ENCODE measurements around the gene NPFFR1.

The NPFFR1 gene

DNA sequence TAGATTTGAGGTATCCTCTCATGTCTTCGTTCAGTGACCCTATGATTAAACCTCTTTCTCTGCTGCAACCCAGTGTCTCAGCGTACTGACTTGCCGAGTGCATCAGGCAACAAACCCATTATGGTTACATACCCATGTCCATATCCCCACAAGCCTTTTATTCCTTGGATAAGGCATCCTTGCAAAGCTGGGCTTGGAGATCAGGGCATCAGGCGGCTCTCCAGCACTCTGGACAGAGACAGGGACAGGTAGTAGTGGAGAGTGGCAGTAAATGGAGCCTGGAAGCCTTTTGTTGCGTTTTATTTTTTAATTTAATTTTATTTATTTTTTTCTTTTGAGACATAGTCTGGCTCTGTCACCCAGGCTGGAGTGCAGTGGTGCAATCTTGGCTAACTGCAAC, 32.0 kb upstream of the NPFFR1 start:
- no peak overlapping the region for H3K4me3 ChIP-seq (replicated peaks; ENCODE audit: insufficient read depth, low read length)
- TF ChIP-seq GABPA (IDR thresholded peaks at IDR 0.05; ENCODE audit: low read depth) = no peak
- TF ChIP-seq, protein P1, sequence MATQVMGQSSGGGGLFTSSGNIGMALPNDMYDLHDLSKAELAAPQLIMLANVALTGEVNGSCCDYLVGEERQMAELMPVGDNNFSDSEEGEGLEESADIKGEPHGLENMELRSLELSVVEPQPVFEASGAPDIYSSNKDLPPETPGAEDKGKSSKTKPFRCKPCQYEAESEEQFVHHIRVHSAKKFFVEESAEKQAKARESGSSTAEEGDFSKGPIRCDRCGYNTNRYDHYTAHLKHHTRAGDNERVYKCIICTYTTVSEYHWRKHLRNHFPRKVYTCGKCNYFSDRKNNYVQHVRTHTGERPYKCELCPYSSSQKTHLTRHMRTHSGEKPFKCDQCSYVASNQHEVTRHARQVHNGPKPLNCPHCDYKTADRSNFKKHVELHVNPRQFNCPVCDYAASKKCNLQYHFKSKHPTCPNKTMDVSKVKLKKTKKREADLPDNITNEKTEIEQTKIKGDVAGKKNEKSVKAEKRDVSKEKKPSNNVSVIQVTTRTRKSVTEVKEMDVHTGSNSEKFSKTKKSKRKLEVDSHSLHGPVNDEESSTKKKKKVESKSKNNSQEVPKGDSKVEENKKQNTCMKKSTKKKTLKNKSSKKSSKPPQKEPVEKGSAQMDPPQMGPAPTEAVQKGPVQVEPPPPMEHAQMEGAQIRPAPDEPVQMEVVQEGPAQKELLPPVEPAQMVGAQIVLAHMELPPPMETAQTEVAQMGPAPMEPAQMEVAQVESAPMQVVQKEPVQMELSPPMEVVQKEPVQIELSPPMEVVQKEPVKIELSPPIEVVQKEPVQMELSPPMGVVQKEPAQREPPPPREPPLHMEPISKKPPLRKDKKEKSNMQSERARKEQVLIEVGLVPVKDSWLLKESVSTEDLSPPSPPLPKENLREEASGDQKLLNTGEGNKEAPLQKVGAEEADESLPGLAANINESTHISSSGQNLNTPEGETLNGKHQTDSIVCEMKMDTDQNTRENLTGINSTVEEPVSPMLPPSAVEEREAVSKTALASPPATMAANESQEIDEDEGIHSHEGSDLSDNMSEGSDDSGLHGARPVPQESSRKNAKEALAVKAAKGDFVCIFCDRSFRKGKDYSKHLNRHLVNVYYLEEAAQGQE (IDR thresholded peaks at IDR 0.05; ENCODE audit: insufficient replicate concordance, low read depth) = peak; percentile 91
- TF ChIP-seq SPI1 (IDR thresholded peaks at IDR 0.05; ENCODE audit: borderline replicate concordance, low read depth) = no peak
- no peak for TF ChIP-seq POLR2AphosphoS5 (IDR thresholded peaks at IDR 0.05; ENCODE audit: low read depth)
- TF ChIP-seq, protein P2, sequence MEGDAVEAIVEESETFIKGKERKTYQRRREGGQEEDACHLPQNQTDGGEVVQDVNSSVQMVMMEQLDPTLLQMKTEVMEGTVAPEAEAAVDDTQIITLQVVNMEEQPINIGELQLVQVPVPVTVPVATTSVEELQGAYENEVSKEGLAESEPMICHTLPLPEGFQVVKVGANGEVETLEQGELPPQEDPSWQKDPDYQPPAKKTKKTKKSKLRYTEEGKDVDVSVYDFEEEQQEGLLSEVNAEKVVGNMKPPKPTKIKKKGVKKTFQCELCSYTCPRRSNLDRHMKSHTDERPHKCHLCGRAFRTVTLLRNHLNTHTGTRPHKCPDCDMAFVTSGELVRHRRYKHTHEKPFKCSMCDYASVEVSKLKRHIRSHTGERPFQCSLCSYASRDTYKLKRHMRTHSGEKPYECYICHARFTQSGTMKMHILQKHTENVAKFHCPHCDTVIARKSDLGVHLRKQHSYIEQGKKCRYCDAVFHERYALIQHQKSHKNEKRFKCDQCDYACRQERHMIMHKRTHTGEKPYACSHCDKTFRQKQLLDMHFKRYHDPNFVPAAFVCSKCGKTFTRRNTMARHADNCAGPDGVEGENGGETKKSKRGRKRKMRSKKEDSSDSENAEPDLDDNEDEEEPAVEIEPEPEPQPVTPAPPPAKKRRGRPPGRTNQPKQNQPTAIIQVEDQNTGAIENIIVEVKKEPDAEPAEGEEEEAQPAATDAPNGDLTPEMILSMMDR (IDR thresholded peaks at IDR 0.05; ENCODE audit: insufficient read depth, low read length) = no peak
- no peak for DNase-seq (ENCODE audit: low read depth in 1 of 2, low spot score in 1 of 2)
- H3K27me3 ChIP-seq (ENCODE audit: insufficient read depth, poor library complexity, severe bottlenecking) = no peaks in the 10 kb centered on the region
- no peak overlapping the region for H3K27ac ChIP-seq (replicated peaks)

DNA sequence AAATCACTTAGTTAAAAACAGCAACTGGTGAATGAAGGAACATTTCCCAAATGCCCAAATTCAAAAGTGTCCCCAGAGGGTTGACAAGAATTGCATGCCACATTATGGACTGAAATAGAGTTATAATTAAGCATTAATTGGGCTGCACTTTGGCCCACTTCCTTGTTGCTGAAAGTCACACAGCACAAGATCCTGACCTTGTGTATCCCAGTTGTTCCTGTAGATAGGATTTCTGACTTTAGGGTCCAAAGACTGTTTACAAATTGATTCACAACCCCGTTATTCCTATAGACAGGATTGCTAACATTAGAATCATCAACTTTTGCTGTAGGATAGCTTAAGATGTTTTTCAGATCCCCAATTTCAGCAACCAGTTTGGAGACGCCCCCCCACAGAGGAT, 31.5 kb upstream of the NPFFR1 start:
- no peak for DNase-seq (ENCODE audit: low read depth in 1 of 2, low spot score in 1 of 2)
- TF ChIP-seq POLR2AphosphoS5 (IDR thresholded peaks at IDR 0.05; ENCODE audit: low read depth) (no peak), GABPA (IDR thresholded peaks at IDR 0.05; ENCODE audit: low read depth) (no peak), SPI1 (IDR thresholded peaks at IDR 0.05; ENCODE audit: borderline replicate concordance, low read depth) (no peak)
- TF ChIP-seq, protein P2 (IDR thresholded peaks at IDR 0.05; ENCODE audit: insufficient read depth, low read length) = no peak
- TF ChIP-seq, protein P1 (IDR thresholded peaks at IDR 0.05; ENCODE audit: insufficient replicate concordance, low read depth) = no peak
- Histone ChIP-seq H3K27ac (replicated peaks) (no peak overlapping the region), H3K27me3 (ENCODE audit: insufficient read depth, poor library complexity, severe bottlenecking) (no peaks in the 10 kb centered on the region), H3K4me3 (replicated peaks; ENCODE audit: insufficient read depth, low read length) (no peak overlapping the region)

DNA sequence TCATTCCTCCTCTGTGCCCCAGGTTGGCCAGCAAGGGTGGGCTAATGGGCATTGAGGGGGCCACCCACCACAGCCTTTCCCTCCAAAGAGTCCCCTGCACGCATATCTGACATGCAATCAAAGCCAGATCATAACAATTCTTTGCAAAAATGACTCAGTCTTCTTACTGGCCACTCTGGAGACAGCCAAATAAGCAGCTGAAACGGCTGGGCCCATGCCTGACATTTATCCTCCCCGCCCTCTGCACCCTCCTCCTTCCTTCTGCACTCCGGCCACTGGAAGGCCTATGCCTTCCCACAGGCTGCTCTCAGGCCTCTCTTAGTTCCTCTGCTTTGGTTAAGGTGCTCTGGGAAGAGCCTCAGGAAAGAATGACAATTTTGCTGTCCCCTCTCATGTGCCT, 29.2 kb upstream of the NPFFR1 start:
- H3K27ac ChIP-seq (replicated peaks) = no peak overlapping the region
- DNase-seq (ENCODE audit: low read depth in 1 of 2, low spot score in 1 of 2) = no peak
- H3K4me3 ChIP-seq (replicated peaks; ENCODE audit: insufficient read depth, low read length) = no peak overlapping the region
- TF ChIP-seq, protein P1 (IDR thresholded peaks at IDR 0.05; ENCODE audit: insufficient replicate concordance, low read depth) = no peak
- TF ChIP-seq SPI1 (IDR thresholded peaks at IDR 0.05; ENCODE audit: borderline replicate concordance, low read depth) = no peak
- TF ChIP-seq GABPA (IDR thresholded peaks at IDR 0.05; ENCODE audit: low read depth) = no peak
- TF ChIP-seq POLR2AphosphoS5 (IDR thresholded peaks at IDR 0.05; ENCODE audit: low read depth) = no peak
- TF ChIP-seq, protein P2 (IDR thresholded peaks at IDR 0.05; ENCODE audit: insufficient read depth, low read length) = no peak
- no peaks in the 10 kb centered on the region for H3K27me3 ChIP-seq (ENCODE audit: insufficient read depth, poor library complexity, severe bottlenecking)
